Metanephros (tissue), 2 donors: ENCODE results near the gene STS. TPM values are rescaled to one million over a fixed set of nuclear protein-coding genes. Genes with fewer than 3 reads are reported as not detected.

Experiments
- small RNA-seq: library from RNA; depleted of rRNA; stranded (forward); fragments of <200 nt; gene quantifications from one replicate; pipeline ENCODE3, GENCODE V24; 2014; ENCODE audit warnings: low replicate concordance
- total RNA-seq: library from RNA; depleted of rRNA; stranded (reverse); fragments of >200 nt; gene quantifications from one replicate; pipeline ENCODE4 v1.2.3, GENCODE V29; 2014

STS gene
- total RNA-seq, result 5.2 TPM

DNA sequence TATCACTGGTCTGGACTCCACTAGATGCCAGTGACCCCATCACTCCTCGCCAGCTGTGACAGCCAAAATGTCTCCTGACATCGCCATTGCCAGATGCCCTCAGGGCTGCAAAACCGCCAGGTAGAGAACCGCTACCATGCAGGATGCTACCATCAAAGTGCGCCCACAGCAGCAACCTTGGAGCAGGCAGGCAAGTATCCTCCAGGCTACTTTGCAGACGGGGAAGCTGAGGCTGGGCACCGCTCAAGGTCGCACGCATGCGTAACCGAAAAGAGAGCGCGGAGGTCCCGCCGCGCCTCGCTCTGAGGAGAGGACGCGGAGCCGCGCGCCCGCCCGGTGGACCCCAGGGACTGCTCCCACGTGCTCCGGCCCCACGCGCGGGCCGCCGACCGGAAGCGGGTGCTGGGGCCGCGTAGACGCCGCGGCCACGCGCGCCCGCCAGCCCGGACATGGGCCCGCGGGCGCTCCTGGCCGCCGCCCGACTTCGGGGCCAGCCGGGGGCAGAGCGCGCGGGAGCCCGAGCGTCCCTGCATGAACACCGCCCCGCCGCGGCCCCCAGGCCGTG is at the start of gene STS:
Gene STS (plus strand): TSS at position 300 of the 565 bp plus-strand sequence. CDS start 105,488 bp downstream, outside the sequence.

GRCh38 chrX:7147978-7148854 is 704 bp downstream of the STS start, which contains the start of gene PUDP:
TSS of gene PUDP (minus strand) at chrX:7148153. CDS start at chrX:7148113, 40 bp downstream.

Small RNA genes within 50 kb of the gene (small RNA-seq; reads per million reads assigned to genes)
- gene MIR4767, result not detected

Other genes starting within 250 kb of the STS start
- 14.4 TPM for gene PUDP, start 441 bp downstream of the STS start, total RNA-seq